GM19193 (cell line): Measurements from ENCODE around the gene ATAD1.

Experiments
- POLR2A ChIP-seq: IDR thresholded peaks from 4 replicates; pipeline ENCODE4 v1.6.1; 2011; ENCODE audit not compliant: insufficient read depth, insufficient read length; ENCODE audit errors: extremely low read depth

The ATAD1 gene

DNA sequence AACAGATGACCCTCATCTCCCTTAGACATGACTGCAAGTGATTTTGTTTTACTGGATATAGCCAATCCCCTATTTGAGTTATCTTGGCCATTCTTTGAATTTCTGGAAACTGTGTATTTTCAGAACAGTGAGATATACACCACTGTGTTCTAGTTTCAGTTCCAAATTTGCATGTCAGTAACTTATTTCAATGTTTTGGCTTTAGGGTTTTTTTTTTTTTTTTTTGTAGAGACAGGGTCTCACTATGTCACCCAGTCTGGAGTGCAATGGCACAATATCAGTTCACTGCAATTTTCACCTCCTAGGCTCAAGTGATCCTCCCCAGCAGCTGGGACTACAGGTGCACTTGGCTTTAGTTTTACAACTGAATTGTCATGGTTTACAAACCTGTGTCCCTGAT lies 67.2 kb downstream of the ATAD1 start:
- no peak for TF ChIP-seq POLR2A

DNA sequence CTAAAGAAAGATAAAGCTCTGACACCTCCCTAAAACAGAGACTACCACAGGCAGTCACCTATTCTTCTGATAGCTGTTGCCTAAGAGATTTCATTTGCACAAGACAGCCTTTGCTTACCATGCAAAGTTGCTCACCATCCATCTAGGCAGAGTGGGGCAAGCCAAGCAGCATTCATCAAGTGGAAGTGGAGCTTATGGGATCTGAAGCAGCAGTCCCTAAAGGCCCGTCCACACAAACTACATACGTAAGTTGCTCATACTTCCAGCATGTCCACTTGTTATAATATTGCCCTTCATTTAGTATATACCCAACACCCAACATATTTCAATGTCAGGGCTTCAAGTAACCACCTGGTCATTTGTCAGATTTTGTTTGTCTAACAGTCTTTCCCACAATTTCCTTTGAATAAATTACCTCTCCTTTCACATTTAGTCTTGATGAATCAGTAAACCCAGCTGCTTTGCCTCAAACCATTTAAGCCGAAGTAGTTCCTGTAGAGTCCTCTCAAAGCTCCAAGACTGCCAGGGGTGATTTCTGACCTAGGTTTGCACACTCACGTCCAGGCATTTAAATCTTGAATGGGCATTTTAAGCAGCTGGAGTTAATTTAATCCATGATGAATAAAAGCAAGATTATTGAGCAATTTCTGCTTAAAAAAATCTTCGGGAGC lies 67.9 kb downstream of the ATAD1 start:
- TF ChIP-seq POLR2A, result no peak

DNA sequence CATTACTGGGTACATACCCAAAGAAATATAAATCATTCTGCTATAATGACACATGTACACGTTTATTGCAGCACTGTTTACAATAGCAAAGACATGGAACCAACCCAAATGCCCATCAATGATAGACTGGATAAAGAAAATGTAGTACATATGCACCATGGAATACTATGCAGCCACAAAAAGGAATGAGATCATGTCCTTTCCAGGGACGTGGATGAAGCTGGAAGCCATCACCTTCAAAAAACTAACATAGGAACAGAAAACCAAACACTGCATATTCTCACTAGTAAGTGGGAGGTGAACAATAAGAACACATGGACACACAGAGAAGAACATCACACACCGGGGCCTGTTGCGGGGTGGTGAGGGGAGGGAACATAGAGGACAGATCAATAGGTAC lies 69.8 kb downstream of the ATAD1 start:
- peak; percentile 4 for TF ChIP-seq POLR2A

DNA sequence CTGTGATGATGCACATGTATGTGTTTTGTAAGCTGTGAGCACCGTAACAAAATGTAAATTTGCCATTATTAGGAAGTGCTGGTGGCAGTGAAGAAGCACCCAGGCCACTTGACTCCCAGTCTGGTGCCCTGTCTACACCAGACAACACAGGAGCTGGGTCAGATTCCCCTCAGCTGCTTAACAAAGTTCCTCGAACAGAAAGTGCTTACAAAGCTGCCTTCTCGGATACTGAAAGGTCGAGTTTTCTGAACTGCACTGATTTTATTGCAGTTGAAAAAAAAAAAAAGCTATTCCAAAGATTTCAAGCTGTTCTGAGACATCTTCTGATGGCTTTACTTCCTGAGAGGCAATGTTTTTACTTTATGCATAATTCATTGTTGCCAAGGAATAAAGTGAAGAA lies 71.1 kb downstream of the ATAD1 start:
- no peak for TF ChIP-seq POLR2A

DNA sequence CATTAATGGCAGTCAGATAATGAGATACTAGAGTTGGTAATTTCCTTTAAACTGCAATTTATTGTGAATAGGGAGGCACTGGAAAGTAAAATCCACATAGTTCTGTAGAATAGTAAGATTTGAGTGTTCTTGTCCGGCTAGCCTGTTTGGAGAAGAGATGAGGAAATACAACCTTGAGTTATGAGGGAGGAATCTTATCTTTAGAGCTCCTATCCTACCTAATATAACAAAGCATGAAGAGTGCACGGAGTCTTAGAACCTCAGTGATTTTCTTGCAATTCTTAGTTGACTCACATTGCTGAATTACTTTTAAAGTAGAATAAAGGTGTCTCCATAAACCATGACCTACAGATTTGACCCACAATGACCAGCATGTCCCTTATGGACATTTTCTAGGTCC lies 73.4 kb downstream of the ATAD1 start:
- TF ChIP-seq POLR2A, result no peak

DNA sequence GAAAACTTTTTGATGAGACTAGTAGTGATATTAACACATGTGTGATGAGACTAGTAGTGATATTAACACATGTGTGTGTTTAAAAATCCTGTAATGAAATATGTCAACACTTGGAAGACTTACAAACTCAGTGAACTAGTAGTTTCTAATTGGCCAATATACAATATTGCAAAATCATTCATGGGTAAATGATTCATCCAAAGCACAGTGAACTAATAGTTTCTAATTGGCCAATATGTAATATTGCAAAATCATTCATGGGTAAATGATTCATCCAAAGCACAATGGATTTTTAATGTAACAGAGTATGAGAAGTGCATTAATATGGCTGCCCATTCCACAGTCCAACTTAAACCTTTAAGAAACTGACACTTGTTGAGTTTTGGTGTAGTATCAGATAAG lies 77.8 kb downstream of the ATAD1 start:
- no peak for TF ChIP-seq POLR2A

DNA sequence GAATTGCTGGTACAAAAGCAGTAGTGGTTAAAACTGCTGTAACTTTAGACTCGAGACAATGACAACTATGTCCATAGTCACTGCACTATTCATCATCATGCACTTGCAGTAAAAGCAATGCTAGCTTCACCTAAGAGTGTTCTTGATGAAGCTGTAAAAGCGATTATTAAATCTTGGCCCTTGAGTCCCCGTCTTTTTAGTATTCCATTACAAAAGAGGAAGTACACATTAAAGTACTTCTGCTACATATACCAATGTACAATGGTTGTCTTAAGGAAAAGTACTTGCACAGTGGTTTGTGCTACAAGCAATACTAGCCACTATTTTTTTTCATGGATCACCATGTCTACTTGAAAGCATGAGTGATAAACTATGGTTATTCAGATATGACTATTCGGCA lies 78.3 kb downstream of the ATAD1 start:
- no peak for TF ChIP-seq POLR2A

DNA sequence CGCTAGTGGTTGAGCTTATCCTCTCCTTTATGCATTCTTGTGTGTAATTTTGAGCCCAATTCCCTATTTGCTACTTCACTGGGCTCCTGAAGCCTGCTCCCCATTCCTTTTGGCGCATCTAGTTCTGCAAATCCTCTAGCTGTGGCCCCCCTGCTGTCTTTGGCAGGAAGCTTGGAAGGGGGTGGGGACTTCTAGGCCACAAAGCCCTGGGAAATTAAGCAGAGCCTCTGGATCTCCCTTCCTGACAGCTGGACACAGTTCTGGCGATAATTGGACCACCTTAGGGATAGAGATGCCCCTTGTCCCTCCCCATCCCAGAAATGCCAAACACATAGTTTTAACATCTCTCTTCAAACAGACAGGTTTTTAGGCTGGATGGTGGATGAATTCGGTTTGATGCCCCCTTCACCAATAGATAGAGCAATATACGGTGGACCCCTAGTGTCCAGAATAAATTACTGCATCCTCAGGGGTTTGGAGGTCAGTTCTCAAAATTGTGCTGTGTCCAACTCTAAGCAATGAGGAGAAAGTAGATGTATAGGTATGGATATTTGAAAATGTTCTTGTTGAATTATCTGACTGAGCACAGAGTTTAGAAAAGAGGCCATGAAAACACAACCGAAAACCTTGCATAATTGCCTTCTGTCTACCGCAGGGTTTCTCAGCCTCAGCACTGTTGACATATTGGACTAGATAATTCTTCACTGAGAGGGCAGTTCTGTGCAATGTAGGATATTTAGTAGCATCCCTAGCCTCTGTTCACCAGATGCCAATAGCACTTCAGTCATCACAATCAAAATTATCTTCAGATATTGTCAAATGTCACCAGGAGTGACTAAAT lies 82.8 kb downstream of the ATAD1 start:
- TF ChIP-seq POLR2A, result no peak

DNA sequence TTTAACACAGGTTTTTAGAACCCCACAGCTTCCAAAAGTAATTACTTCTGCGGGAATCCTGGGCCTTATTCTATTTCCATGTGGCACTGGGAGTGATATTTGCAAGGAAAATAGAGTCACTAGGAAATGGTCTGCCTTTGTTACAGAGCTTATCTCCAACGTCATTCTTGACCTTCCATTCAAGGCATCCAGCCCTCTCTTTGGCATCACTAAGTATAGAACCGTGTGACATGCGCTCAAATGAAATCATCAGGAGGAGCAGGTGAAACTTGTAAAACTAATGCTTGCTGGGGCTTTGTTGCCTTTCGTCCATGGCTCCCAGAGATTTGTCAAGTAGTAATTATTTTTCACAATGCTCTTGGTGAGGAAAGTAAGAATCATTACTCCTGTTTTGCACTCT lies 84.9 kb downstream of the ATAD1 start:
- no peak for TF ChIP-seq POLR2A

DNA sequence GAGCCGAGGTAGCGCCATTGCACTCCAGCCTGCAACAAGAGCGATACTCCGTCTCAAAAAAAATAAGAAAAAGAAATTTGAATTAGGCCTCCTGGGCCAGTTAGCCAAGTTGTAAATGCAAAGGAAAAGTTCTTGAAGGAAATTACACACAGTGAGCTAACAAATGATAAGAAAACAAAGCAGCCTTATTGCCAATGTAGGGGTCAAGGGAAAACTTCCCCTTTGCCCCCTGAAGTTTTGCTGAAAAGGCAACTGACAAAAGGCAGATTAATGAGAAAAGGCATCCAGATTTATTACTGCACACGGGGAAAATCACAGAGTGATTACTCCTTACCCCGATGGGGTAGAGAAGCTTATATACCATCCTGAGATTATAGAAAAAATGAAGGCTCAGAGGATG lies 88.1 kb downstream of the ATAD1 start:
- no peak for TF ChIP-seq POLR2A

DNA sequence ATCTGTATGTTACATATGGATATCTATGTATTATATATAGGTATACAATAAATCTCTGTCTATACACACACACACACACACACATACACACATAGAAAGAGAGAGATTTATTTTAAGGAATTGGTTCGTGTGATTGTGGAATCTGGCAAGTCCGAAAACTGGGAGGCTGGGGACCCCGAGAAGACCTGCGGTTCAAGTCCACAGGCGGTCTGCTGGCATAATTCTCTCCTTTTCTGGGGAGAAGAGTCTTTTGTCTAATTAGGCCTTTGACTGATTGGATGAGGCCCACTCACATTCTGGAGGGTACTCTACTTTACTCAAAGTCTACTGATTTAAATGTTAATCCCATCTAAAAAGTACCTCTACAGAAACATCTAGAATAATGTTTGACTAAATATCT lies 93.2 kb downstream of the ATAD1 start:
- no peak for TF ChIP-seq POLR2A

DNA sequence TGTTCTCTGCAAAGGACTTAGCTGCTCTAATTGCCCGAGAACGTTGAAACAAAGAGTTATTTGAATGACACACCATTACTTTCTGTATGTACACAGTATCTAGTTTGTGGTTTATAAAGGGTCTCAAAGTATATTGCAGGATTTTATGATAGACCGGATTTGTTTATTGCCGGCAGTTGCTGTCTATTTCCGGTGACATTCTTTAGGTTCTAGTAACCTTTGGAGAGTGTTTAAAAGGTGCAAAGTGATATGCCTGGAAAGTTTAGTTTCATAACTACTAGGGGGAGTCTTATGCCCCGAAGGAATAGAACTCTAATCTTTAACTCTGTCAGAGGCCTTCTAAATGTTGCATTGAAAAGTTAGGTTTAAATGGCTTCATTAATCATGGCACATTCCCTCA lies 94.5 kb downstream of the ATAD1 start:
- TF ChIP-seq POLR2A, result no peak

DNA sequence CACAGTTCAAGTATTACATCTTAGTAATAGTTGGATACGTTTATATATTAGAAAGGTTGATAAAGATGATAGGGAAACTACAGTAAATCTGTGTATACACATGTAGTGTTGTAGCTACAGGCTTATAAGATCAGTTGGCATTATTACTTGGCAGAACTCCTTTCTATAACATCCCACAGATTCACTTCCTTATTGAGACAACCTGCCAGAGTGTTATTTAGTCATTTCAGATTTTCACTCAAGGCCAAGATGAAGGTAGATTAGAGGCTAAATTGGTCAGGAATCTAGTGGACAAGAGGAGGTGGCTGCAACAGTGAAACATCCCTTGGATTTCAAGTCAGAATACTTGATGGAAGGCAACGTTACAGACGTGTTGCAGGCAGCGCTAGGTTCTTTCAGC lies 95.3 kb downstream of the ATAD1 start:
- no peak for TF ChIP-seq POLR2A

DNA sequence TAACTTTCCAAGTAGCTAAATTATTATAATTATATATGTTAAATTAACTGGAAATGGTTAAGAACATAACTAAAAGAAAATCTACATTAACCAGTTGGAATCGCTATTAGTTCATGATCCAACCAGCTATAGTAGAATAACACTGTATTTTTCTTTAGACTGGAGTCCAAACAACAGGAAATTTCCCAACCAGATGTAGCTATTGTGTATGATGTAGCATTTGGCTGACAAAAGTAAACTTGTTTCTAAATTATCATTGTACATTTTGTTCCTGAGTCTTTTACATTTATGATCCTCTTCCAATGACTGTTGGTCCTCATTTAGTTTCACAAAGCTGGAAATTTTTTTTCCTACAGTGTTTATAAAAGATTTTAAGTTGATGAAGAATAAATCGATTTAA lies 96.2 kb downstream of the ATAD1 start:
- TF ChIP-seq POLR2A, result no peak

DNA sequence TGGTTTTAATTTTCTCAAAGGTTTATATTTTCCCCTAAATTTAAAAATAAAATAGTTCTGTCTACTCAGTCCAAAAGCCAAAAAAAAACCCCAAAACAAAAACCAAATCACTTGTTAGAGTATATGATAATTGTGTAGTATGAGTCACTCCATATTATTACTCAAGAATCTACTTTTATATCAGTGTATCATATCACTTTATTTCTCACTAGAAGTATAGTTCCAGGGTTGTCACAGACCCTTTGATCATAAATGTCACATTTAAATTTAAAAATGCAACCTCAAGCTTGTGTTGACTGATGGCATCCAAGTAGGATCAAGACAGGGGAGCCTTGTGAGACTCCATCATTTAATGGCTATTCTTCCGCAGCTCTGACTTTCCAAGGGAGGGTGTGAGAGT lies 97.4 kb downstream of the ATAD1 start:
- no peak for TF ChIP-seq POLR2A

DNA sequence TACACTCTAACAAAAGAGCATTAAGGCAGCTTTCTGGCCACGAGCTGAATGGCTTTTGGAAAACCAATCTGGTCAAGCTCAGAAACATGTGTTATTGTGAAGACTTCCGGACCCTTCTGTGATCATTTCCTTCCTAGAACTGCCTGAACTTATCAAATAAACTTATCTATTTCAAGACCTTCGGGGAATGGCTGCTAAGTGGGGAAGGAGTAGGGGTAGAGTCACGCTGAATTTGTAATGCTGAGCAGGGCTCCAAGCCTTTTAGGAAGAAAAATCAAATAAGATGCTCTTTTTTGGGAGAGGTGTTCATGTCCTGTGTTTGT lies 101.7 kb downstream of the ATAD1 start:
- TF ChIP-seq POLR2A, result no peak
